ENCODE measurements around the gene IL22RA1. TPM values are rescaled to one million over a fixed set of nuclear protein-coding genes. Genes with fewer than 3 reads are reported as not detected.

The IL22RA1 gene
- total RNA-seq, 1 experiment from 2014 or later, result 0.13 TPM

DNA sequence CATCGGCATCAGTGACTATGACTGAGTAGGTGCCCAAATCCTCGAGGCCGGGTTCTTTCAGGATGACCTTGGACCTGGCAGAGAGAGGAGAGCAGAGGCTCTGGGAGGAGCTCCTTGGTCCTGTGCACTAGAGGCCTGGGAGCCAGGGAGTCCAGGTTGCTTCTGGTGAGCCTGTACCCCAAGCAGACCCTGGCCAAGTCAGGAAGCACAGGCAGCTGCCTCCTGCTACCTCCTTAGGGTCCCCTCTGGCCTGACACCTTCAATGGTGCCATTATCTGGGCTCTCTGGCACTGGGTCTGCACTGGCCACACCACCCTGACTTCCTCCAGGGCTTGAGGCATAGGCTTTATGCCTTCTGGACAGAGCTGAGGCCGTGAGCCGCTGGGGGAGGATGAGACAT is 68.7 kb downstream of the IL22RA1 start:
- Histone ChIP-seq H2BK120ac (ENCODE audit: low read depth, low read length, poor library complexity, severe bottlenecking) (no peak overlapping the region), H3T11ph (ENCODE audit: low read length) (no peak overlapping the region), H3K79me1 (ENCODE audit: insufficient read depth, low read depth, low read length, poor library complexity, severe bottlenecking) (no peaks in the 10 kb centered on the region), H3K4ac (ENCODE audit: low read depth, low read length) (no peak overlapping the region), H3K56ac (ENCODE audit: insufficient read length, low read depth, low read length) (no peak overlapping the region), H3K9me3 (ENCODE audit: control insufficient read depth, low read depth, low read length) (no peaks in the 10 kb centered on the region), H2BK12ac (ENCODE audit: insufficient read length, low read depth, low read length) (no peak overlapping the region), H3K27me3 (ENCODE audit: insufficient read depth, low read length) (no peaks in the 10 kb centered on the region), H3K79me2 (ENCODE audit: insufficient read depth, low read length) (no peaks in the 10 kb centered on the region), H4K5ac (ENCODE audit: insufficient read length, low read depth, low read length) (no peak overlapping the region), H4K91ac (ENCODE audit: insufficient read length, low read depth, low read length) (no peak overlapping the region), H3K14ac (ENCODE audit: insufficient read depth, low read length) (no peak overlapping the region), H3K23ac (ENCODE audit: insufficient read length, low read depth, low read length) (no peak overlapping the region), H3K27ac (ENCODE audit: insufficient read length, low read depth, low read length) (no peak overlapping the region), H4K8ac (replicated peaks; ENCODE audit: insufficient read length, low read depth, low read length) (no peak overlapping the region), H2AK5ac (ENCODE audit: insufficient read length, low read length) (no peak overlapping the region), H4K20me1 (ENCODE audit: control insufficient read depth, insufficient read depth, insufficient read length) (no peaks in the 10 kb centered on the region), H2BK5ac (ENCODE audit: insufficient read length, low read length) (no peak overlapping the region), H2BK20ac (ENCODE audit: low read depth, low read length, poor library complexity, severe bottlenecking) (no peak overlapping the region), H3K4me2 (ENCODE audit: insufficient read depth, insufficient read length, low read length) (no peak overlapping the region), H3K23me2 (ENCODE audit: insufficient read length, low read depth, low read length, poor library complexity, severe bottlenecking) (no peaks in the 10 kb centered on the region), H2BK15ac (ENCODE audit: low read depth, low read length) (no peak overlapping the region), H3K9ac (ENCODE audit: extremely low read depth, insufficient read length, low read length) (no peak overlapping the region), H2AFZ (ENCODE audit: low read length) (no peak overlapping the region), H3K4me1 (ENCODE audit: insufficient read depth, low read length) (peaks cover 8% of the 10 kb centered on the region; the same call in 1 of the 2 replicates), H3K18ac (ENCODE audit: insufficient read length, low read depth, low read length) (no peak overlapping the region)
- TF ChIP-seq, protein P1, sequence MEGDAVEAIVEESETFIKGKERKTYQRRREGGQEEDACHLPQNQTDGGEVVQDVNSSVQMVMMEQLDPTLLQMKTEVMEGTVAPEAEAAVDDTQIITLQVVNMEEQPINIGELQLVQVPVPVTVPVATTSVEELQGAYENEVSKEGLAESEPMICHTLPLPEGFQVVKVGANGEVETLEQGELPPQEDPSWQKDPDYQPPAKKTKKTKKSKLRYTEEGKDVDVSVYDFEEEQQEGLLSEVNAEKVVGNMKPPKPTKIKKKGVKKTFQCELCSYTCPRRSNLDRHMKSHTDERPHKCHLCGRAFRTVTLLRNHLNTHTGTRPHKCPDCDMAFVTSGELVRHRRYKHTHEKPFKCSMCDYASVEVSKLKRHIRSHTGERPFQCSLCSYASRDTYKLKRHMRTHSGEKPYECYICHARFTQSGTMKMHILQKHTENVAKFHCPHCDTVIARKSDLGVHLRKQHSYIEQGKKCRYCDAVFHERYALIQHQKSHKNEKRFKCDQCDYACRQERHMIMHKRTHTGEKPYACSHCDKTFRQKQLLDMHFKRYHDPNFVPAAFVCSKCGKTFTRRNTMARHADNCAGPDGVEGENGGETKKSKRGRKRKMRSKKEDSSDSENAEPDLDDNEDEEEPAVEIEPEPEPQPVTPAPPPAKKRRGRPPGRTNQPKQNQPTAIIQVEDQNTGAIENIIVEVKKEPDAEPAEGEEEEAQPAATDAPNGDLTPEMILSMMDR (conservative IDR thresholded peaks at IDR 0.05), result no peak
- DNase-seq, result no peak
- Mint-ChIP-seq H3K27me3 (ENCODE audit: low read depth) (peaks cover 1% of the 10 kb centered on the region; the same call in 1 of the 2 replicates), H3K27ac (no peak overlapping the region), H3K4me3 (no peak overlapping the region), H3K9me3 (no peaks in the 10 kb centered on the region; a peak in 1 of 5 replicates), H3K36me3 (ENCODE audit: insufficient read depth in 1 of 3, low read depth in 3 of 3) (no peaks in the 10 kb centered on the region), H3K4me1 (peaks cover 8 to 32% of the 10 kb centered on the region in 2 experiments)
- no CpG with 5 or more reads among the region's 5 CpGs for WGBS (ENCODE audit: extremely low coverage, insufficient read length, low lambda C conversion rate)

Data from H9 (cell line).